HL-60 (cell line): ENCODE data around the gene DCTD.

ENCODE experiments used
- DNase-seq, 2 experiments: peaks; one replicate each; pipeline ENCODE4 v3.0.0-alpha.2; 2010 to 2020; ENCODE audit warnings: low read depth in 1 of 2, low spot score in 1 of 2
- H3K27ac ChIP-seq: fragments of 250-450 bp; sonication (Bioruptor Pico); replicated peaks from 2 replicates; pipeline ENCODE4 v1.5.1; 2020; ENCODE audit warnings: mild to moderate bottlenecking, moderate library complexity
- H3K27me3 ChIP-seq: fragments of 250-450 bp; sonication (Bioruptor Pico); 2 replicates; pipeline ENCODE4 v1.5.1; 2021; ENCODE audit warnings: mild to moderate bottlenecking, moderate library complexity; ENCODE audit not compliant: insufficient read depth, poor library complexity, severe bottlenecking
- H3K4me3 ChIP-seq: replicated peaks from 2 replicates; pipeline ENCODE4 v1.5.1; 2011; ENCODE audit warnings: mild to moderate bottlenecking, control low read depth, low read length; ENCODE audit not compliant: insufficient read depth
- CTCF ChIP-seq: IDR thresholded peaks from one replicate; pipeline ENCODE4 v1.5.1; 2011; ENCODE audit warnings: low read length, control low read depth, inconsistent platforms; ENCODE audit not compliant: insufficient read depth
- GABPA ChIP-seq: IDR thresholded peaks from 2 replicates; pipeline ENCODE4 v1.6.1; 2012; ENCODE audit warnings: low read depth
- POLR2AphosphoS5 ChIP-seq: IDR thresholded peaks from 2 replicates; pipeline ENCODE4 v1.6.1; 2012; ENCODE audit warnings: low read depth
- REST ChIP-seq: IDR thresholded peaks from 2 replicates; pipeline ENCODE4 v1.6.1; 2012; ENCODE audit warnings: low read depth; ENCODE audit not compliant: insufficient replicate concordance
- SPI1 ChIP-seq: IDR thresholded peaks from 2 replicates; pipeline ENCODE4 v1.6.1; 2012; ENCODE audit warnings: low read depth, mild to moderate bottlenecking, borderline replicate concordance

Gene DCTD

GRCh38 chr4:182883351-182883750, 33.8 kb downstream of the DCTD start:
- no peak for TF ChIP-seq SPI1
- no peak for TF ChIP-seq CTCF
- TF ChIP-seq POLR2AphosphoS5 = no peak
- TF ChIP-seq GABPA = no peak
- TF ChIP-seq REST = no peak
- DNase-seq = no peak
- no peak overlapping the region for H3K27ac ChIP-seq
- no peak overlapping the region for H3K4me3 ChIP-seq
- H3K27me3 ChIP-seq = no peaks in the 10 kb centered on the region

GRCh38 chr4:182881914-182882313, 35.3 kb downstream of the DCTD start:
- no peak overlapping the region for H3K27ac ChIP-seq
- DNase-seq = no peak
- no peaks in the 10 kb centered on the region for H3K27me3 ChIP-seq
- no peak overlapping the region for H3K4me3 ChIP-seq
- TF ChIP-seq POLR2AphosphoS5 (no peak), REST (no peak), GABPA (no peak), SPI1 (no peak), CTCF (no peak)

- no peak for TF ChIP-seq SPI1
- TF ChIP-seq REST = no peak
- no peak for TF ChIP-seq CTCF
- no peak for TF ChIP-seq POLR2AphosphoS5
- TF ChIP-seq GABPA = no peak
- no peak for DNase-seq
- H3K27me3 ChIP-seq = no peaks in the 10 kb centered on the region
- no peak overlapping the region for H3K27ac ChIP-seq
- no peak overlapping the region for H3K4me3 ChIP-seq
Measured at GRCh38 chr4:182880387-182881356, 36.5 kb downstream of the DCTD start.
